Caco-2 (cell line): ENCODE results near the gene MYF5. TPM values are rescaled to one million over a fixed set of nuclear protein-coding genes. Genes with fewer than 3 reads are reported as not detected.
A peak's percentile ranks its signal among the peaks of the same experiment; 100 is the strongest.

Source experiments
- BruUV-seq: library from RNA; stranded (reverse); fragments of 400-500 nt; replicated peaks from 2 replicates; lab custom pipeline; 2021; lab: Mats Ljungman, UMichigan
- CTCF ChIA-PET: fragments of 300-600 bp; sonication (Branson Sonifier 250); formaldehyde crosslinking; loops from one replicate; lab custom pipeline; 2022; ENCODE audit warnings: antibody characterized with exemption; lab: Charles Lee
- POLR2A ChIA-PET: fragments of 300-600 bp; sonication (Branson Sonifier 250); formaldehyde crosslinking; loops from one replicate; lab custom pipeline; 2022; ENCODE audit warnings: antibody characterized with exemption; lab: Charles Lee
- DNase-seq, 2 experiments: peaks; one replicate each; pipeline versions ENCODE4 v3.0.0 to v3.0.0-alpha.2; 2020 to 2022
- H3K27me3 ChIP-seq: replicated peaks from 2 replicates; pipeline ENCODE4 v1.6.0; 2011; ENCODE audit warnings: low read length; ENCODE audit not compliant: control insufficient read depth, insufficient read depth
- H3K36me3 ChIP-seq: 2 replicates; pipeline ENCODE4 v1.5.1; 2011; ENCODE audit warnings: low read length; ENCODE audit not compliant: control insufficient read depth, insufficient read depth
- H3K4me1 ChIP-seq: fragments of 250-450 bp; sonication (Bioruptor Pico); 2 replicates; pipeline ENCODE4 v1.5.1; 2020; ENCODE audit warnings: mild to moderate bottlenecking
- H3K4me3 ChIP-seq: 2 replicates; pipeline ENCODE4 v1.5.1; 2011; ENCODE audit warnings: low read depth, mild to moderate bottlenecking, control low read depth, low read length
- H3K9me3 ChIP-seq: fragments of 250-450 bp; sonication (Bioruptor Pico); 2 replicates; pipeline ENCODE4 v1.5.1; 2020; ENCODE audit warnings: mild to moderate bottlenecking, moderate library complexity
- H3K27ac Mint-ChIP-seq: one replicate; pipeline ENCODE4 v1.8.0; 2022; ENCODE audit warnings: mixed read lengths; ENCODE audit not compliant: unreplicated experiment
- H3K27me3 Mint-ChIP-seq: one replicate; pipeline ENCODE4 v1.8.0; 2022; ENCODE audit warnings: mixed read lengths; ENCODE audit not compliant: insufficient read depth, unreplicated experiment
- H3K36me3 Mint-ChIP-seq: one replicate; pipeline ENCODE4 v1.8.0; 2022; ENCODE audit warnings: mild to moderate bottlenecking, mixed read lengths; ENCODE audit not compliant: insufficient read depth, unreplicated experiment
- H3K4me1 Mint-ChIP-seq: one replicate; pipeline ENCODE4 v1.8.0; 2022; ENCODE audit warnings: low read depth, mixed read lengths; ENCODE audit not compliant: unreplicated experiment
- H3K4me3 Mint-ChIP-seq: one replicate; pipeline ENCODE4 v1.8.0; 2022; ENCODE audit warnings: mild to moderate bottlenecking, moderate library complexity, mixed read lengths; ENCODE audit not compliant: unreplicated experiment
- H3K9me3 Mint-ChIP-seq: one replicate; pipeline ENCODE4 v1.8.0; 2022; ENCODE audit warnings: mixed read lengths; ENCODE audit not compliant: unreplicated experiment
- CTCF ChIP-seq, 2 experiments: fragments of 200-600 bp in 1 of 2; IDR thresholded peaks; 1 replicate in 1 of 2; 2 replicates in 1 of 2; pipeline versions ENCODE4 v1.5.1 to v1.8.0; 2011 to 2022; ENCODE audit warnings: antibody characterized with exemption in 1 of 2, control low read depth in 1 of 2, inconsistent platforms in 1 of 2, low read depth in 1 of 2, low read length in 1 of 2, mild to moderate bottlenecking in 1 of 2, moderate library complexity in 1 of 2; ENCODE audit not compliant: insufficient read depth in 1 of 2, severe bottlenecking in 1 of 2, unreplicated experiment in 1 of 2
- intact Hi-C: fragments of 100-400 bp; cut with micrococcal nuclease; formaldehyde crosslinking; loops from one replicate; pipeline ENCODE4 v1.10.0; 2022; ENCODE audit not compliant: unreplicated experiment
- total RNA-seq: library from RNA; stranded (reverse); gene quantifications from 2 replicates; pipeline ENCODE4 v1.2.3, GENCODE V29; 2022

The MYF5 gene
- total RNA-seq, 1 experiment from 2014 or later = not detected

GRCh38 chr12:80756875-80757274, 40.2 kb downstream of the MYF5 start:
- no peaks in the 10 kb centered on the region for H3K27me3 ChIP-seq
- no peak overlapping the region for H3K27ac Mint-ChIP-seq
- BruUV-seq = no TSS peak
- DNase-seq = no peak
- no peak for TF ChIP-seq CTCF (IDR thresholded peaks at IDR 0.05; ENCODE audit: insufficient read depth in 1 of 2, low read depth in 1 of 2, low read length in 1 of 2, severe bottlenecking in 1 of 2, unreplicated experiment in 1 of 2)
- peaks cover 9% of the 10 kb centered on the region for H3K27me3 Mint-ChIP-seq
- H3K4me1 ChIP-seq = no peaks in the 10 kb centered on the region
- H3K4me3 ChIP-seq = no peak overlapping the region
- no peak overlapping the region for H3K4me3 Mint-ChIP-seq
- no peaks in the 10 kb centered on the region; the same call in 1 of the 2 replicates for H3K9me3 ChIP-seq
- intact Hi-C loops = no loop called here
- H3K4me1 Mint-ChIP-seq = no peaks in the 10 kb centered on the region
- ChIA-PET CTCF (no interaction called here), POLR2A (no interaction called here)
- H3K36me3 Mint-ChIP-seq = no peaks in the 10 kb centered on the region
- H3K36me3 ChIP-seq = no peaks in the 10 kb centered on the region
- H3K9me3 Mint-ChIP-seq = no peaks in the 10 kb centered on the region

GRCh38 chr12:80761838-80762237, 45.1 kb downstream of the MYF5 start:
- Mint-ChIP-seq H3K27me3 (peaks cover 11% of the 10 kb centered on the region), H3K4me3 (no peak overlapping the region), H3K27ac (no peak overlapping the region), H3K9me3 (no peaks in the 10 kb centered on the region), H3K36me3 (no peaks in the 10 kb centered on the region), H3K4me1 (no peaks in the 10 kb centered on the region)
- Histone ChIP-seq H3K4me3 (no peak overlapping the region), H3K4me1 (no peaks in the 10 kb centered on the region), H3K36me3 (no peaks in the 10 kb centered on the region), H3K9me3 (no peaks in the 10 kb centered on the region; the same call in 1 of the 2 replicates), H3K27me3 (no peaks in the 10 kb centered on the region)
- no TSS peak for BruUV-seq
- no peak for TF ChIP-seq CTCF (IDR thresholded peaks at IDR 0.05; ENCODE audit: insufficient read depth in 1 of 2, low read depth in 1 of 2, low read length in 1 of 2, severe bottlenecking in 1 of 2, unreplicated experiment in 1 of 2)
- ChIA-PET CTCF (no interaction called here), POLR2A (no interaction called here)
- intact Hi-C loops = loop anchor here (5.0 to 10.0 kb wide), 2 partner anchors 127 to 495 kb away; no protein-coding TSS in a partner anchor
- DNase-seq = no peak

GRCh38 chr12:80763874-80764273, 47.2 kb downstream of the MYF5 start:
- POLR2A ChIA-PET = no interaction called here
- H3K4me3 ChIP-seq = no peak overlapping the region
- no peaks in the 10 kb centered on the region for H3K9me3 ChIP-seq
- H3K9me3 Mint-ChIP-seq = no peaks in the 10 kb centered on the region
- H3K36me3 Mint-ChIP-seq = no peaks in the 10 kb centered on the region
- no TSS peak for BruUV-seq
- no peaks in the 10 kb centered on the region for H3K27me3 ChIP-seq
- no peaks in the 10 kb centered on the region for H3K4me1 ChIP-seq
- H3K4me3 Mint-ChIP-seq = no peak overlapping the region
- CTCF ChIA-PET = no interaction called here
- no peak overlapping the region for H3K27ac Mint-ChIP-seq
- no peaks in the 10 kb centered on the region for H3K4me1 Mint-ChIP-seq
- peak in 1 of 2 experiments; percentile 37 for DNase-seq
- TF ChIP-seq CTCF (IDR thresholded peaks at IDR 0.05; ENCODE audit: insufficient read depth in 1 of 2, low read depth in 1 of 2, low read length in 1 of 2, severe bottlenecking in 1 of 2, unreplicated experiment in 1 of 2) = peak; percentile 62 to 64
- intact Hi-C loops = loop anchor here (1.0 to 10.0 kb wide), 4 partner anchors 129 to 493 kb away; no protein-coding TSS in a partner anchor
- H3K36me3 ChIP-seq = no peaks in the 10 kb centered on the region
- peaks cover 9% of the 10 kb centered on the region for H3K27me3 Mint-ChIP-seq
